Measurements from ENCODE around the gene HDDC2.

DNA sequence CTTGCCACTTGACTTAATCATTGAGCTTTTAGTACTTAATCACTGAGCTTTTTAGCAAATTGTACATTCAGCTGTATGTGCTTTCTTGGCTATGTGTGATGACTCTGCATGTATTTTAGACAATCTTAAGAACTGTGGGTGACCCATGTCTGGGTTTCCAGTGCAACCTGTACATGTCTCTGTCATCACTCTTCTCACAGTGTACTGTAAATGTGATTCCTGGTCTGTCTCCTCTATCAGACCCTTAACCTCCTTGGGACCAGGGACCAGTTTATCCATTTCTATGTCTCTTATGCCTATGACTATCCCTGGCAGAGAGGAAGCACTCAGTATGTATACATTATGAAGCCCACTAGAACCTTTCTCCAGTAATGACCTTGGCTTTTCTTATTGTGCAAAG lies 36.6 kb upstream of the HDDC2 start:
- TF ChIP-seq POLR2AphosphoS5 (IDR thresholded peaks at IDR 0.05) = no peak
- TF ChIP-seq, protein P1, sequence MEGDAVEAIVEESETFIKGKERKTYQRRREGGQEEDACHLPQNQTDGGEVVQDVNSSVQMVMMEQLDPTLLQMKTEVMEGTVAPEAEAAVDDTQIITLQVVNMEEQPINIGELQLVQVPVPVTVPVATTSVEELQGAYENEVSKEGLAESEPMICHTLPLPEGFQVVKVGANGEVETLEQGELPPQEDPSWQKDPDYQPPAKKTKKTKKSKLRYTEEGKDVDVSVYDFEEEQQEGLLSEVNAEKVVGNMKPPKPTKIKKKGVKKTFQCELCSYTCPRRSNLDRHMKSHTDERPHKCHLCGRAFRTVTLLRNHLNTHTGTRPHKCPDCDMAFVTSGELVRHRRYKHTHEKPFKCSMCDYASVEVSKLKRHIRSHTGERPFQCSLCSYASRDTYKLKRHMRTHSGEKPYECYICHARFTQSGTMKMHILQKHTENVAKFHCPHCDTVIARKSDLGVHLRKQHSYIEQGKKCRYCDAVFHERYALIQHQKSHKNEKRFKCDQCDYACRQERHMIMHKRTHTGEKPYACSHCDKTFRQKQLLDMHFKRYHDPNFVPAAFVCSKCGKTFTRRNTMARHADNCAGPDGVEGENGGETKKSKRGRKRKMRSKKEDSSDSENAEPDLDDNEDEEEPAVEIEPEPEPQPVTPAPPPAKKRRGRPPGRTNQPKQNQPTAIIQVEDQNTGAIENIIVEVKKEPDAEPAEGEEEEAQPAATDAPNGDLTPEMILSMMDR (IDR thresholded peaks at IDR 0.05) = no peak
